Natural killer cell treated with Interleukin-12 subunit alpha and Interleukin-12 subunit beta and Interleukin-15 and Interleukin-18, amount 100 ng/mL, for 72 hours (primary cell): ENCODE data around the gene LTBR. TPM values are rescaled to one million over a fixed set of nuclear protein-coding genes. Genes with fewer than 3 reads are reported as not detected.
A peak's percentile ranks its signal among the peaks of the same experiment; 100 is the strongest.
"Not testable (repeated sequence)": the region's sequence is repeated elsewhere in the genome, so short reads cannot be mapped to it uniquely, and the experiment has no call there.

Experiments
- ATAC-seq, 2 donors: fragments of 150-1000 bp; cut with Tn5 transposase in 1 of 2; sonication (Bioruptor Pico), chemical (Tn5 transposase) in 1 of 2; 2 replicates each; pipeline ENCODE4 v1.10.0; 2021
- DNase-seq: peaks from one replicate; pipeline ENCODE4 v3.0.0; 2022; ENCODE audit warnings: low spot score
- H3K27ac Mint-ChIP-seq, 2 donors: 1 replicate in 1 of 2; 2 replicates in 1 of 2; pipeline ENCODE4 v1.8.0; 2022; ENCODE audit warnings: mixed read lengths in 2 of 2, mild to moderate bottlenecking in 1 of 2, moderate library complexity in 1 of 2
- H3K27me3 Mint-ChIP-seq, 2 donors: 1 replicate in 1 of 2; 2 replicates in 1 of 2; pipeline ENCODE4 v1.8.0; 2022; ENCODE audit warnings: mixed read lengths in 2 of 2
- H3K36me3 Mint-ChIP-seq: one replicate; pipeline ENCODE4 v1.8.0; 2022; ENCODE audit warnings: mixed read lengths
- H3K4me1 Mint-ChIP-seq, 2 donors: 1 replicate in 1 of 2; 2 replicates in 1 of 2; pipeline ENCODE4 v1.8.0; 2022; ENCODE audit warnings: low read depth in 2 of 2, mixed read lengths in 2 of 2, mild to moderate bottlenecking in 1 of 2
- H3K4me3 Mint-ChIP-seq: one replicate; pipeline ENCODE4 v1.8.0; 2022; ENCODE audit warnings: mixed read lengths
- H3K9me3 Mint-ChIP-seq: 2 replicates; pipeline ENCODE4 v1.8.0; 2022; ENCODE audit warnings: mixed read lengths
- total RNA-seq, 2 donors: library from RNA; stranded (reverse); gene quantifications; one replicate each; pipeline ENCODE4 v1.2.3, GENCODE V29; 2022

LTBR gene
- total RNA-seq, result 1 to 10 TPM; 2.3 to 3.9 TPM

DNA sequence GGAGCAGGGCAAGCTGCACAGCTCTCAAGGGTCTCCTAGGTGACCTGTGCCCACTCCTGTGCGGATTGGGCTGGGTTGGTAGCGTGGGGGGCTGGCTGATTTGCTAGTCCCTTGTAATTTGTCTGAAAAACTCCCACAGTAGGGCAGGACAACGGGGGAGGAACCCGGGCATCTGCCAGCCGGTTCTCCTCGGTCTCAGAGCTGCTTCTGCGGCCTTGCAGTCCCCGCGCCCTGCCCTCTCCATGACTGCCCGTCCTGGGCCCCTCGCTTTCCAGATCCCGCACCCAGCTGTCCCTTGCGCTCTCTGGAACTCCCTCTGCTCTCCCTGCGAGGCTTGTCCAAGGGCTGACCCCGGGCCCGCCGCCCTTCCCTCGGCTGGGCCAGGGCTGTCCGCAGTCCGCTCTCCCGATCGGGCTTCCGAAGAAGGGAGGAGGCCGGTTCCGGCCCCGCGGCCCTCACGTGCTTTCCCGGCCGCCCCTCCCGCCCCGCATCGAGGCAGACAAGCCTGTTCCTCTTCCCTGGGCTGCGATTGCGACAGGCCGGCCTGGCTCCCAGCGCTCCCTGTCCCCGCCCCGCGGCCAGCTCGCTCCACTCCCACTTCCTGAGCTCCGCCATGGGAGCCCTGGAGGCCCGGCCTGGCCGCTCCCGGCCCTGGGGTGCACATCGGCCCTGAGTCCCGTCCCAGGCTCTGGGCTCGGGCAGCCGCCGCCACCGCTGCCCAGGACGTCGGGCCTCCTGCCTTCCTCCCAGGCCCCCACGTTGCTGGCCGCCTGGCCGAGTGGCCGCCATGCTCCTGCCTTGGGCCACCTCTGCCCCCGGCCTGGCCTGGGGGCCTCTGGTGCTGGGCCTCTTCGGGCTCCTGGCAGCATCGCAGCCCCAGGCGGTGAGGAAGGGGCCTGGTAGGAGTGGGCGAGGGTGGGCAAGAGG lies at the start of gene LTBR:
LTBR (plus strand) TSS at position 591 of the 927 bp plus-strand sequence; CDS start at position 788, 197 bp downstream.
- Mint-ChIP-seq H3K4me3 (peak within 1 kb of the TSS; percentile 38), H3K36me3 (no peaks in the 10 kb centered on the region), H3K9me3 (no peaks in the 10 kb centered on the region), H3K4me1 (peaks cover 0 to 12% of the 10 kb centered on the region in 2 donors), H3K27me3 (peaks cover 7 to 19% of the 10 kb centered on the region in 2 donors), H3K27ac (peak within 1 kb of the TSS in 1 of 2 donors; percentile 47)
- peak; percentile 61 for DNase-seq
- peak; percentile 50 to 70 for ATAC-seq

DNA sequence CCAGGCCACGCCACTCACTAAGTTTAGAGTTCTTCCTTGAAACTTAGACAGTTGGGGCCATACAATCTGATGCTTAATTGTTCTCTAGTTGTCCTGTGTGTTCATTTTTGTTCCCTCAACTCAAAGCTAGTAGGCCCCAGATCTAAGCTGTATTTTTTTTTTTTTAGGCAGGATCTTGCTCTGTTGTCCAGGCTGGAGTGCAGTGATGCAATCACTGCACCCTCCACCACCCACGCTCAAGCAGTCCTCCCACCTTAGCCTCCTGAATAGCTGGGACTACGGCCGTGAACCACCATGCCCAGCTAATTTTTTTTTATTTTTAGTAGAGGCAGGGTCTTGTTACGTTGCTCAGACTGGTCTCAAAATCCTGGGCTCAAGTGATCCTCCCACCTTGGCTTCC lies 49.6 kb upstream of the LTBR start:
- Mint-ChIP-seq H3K4me3 (no peak overlapping the region), H3K27me3 (no peaks in the 10 kb centered on the region), H3K9me3 (no peaks in the 10 kb centered on the region), H3K4me1 (peaks cover 50% of the 10 kb centered on the region in 2 donors), H3K27ac (no peak overlapping the region), H3K36me3 (peaks cover 18% of the 10 kb centered on the region)
- no peak for ATAC-seq
- DNase-seq, result no peak

GRCh38 chr12:6334940-6335450 lies 49.0 kb upstream of the LTBR start:
- Mint-ChIP-seq H3K36me3 (peaks cover 18% of the 10 kb centered on the region), H3K27ac (no peak overlapping the region), H3K27me3 (no peaks in the 10 kb centered on the region), H3K4me3 (no peak overlapping the region), H3K4me1 (peaks cover 50% of the 10 kb centered on the region in 2 donors), H3K9me3 (no peaks in the 10 kb centered on the region)
- no peak for ATAC-seq
- no peak for DNase-seq

- peak; percentile 79 to 85 for ATAC-seq
- DNase-seq, result peak; percentile 93
- peaks cover 47 to 50% of the 10 kb centered on the region in 2 donors for H3K4me1 Mint-ChIP-seq
- peaks cover 18% of the 10 kb centered on the region for H3K36me3 Mint-ChIP-seq
- no peaks in the 10 kb centered on the region for H3K27me3 Mint-ChIP-seq
- H3K9me3 Mint-ChIP-seq, result no peaks in the 10 kb centered on the region
- H3K4me3 Mint-ChIP-seq, result no peak overlapping the region
- H3K27ac Mint-ChIP-seq, result no peak overlapping the region
Measured at GRCh38 chr12:6335451-6336078, 48.4 kb upstream of the LTBR start.

DNA sequence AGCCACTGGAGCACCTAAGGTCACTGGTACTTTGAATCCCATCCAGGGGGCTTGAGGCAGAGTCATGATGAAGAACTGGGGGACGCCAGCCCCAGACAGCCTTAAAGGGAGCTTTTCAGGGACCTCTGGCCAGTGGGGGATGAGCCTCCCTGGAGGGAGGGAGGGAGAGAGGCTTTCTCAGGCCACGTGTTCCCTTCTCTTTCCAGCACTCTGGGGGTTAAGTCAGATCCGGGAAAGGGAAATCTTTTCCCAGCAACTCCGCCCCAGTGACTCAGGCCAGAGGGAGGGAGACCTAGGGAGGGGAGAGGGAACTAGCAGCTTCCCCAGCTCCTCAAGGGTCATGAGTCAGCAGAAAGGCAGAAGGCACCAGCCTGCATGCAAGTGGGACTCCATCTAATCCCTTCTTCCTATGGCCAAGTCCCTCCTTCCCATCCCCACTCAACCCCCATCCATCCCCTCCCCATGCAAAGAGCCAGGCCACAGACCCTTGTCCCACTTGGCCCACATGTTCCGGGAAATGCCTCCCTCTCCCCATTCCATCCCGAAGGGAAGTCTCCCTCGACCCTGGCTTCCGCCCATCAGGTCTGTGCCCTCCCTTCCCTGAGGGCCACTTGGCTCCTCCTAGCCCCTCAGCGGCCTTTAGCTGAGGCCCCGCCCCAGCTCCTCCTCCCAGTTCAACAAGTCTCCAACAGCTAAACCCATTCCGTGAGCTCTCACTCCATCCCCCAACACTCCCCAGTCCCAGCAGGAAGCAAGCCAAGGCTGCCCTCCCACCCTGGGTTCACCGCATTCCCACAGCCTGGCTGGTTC lies 47.7 kb upstream of the LTBR start:
- DNase-seq, result peak; percentile 77
- peaks cover 46 to 48% of the 10 kb centered on the region in 2 donors for H3K4me1 Mint-ChIP-seq

DNA sequence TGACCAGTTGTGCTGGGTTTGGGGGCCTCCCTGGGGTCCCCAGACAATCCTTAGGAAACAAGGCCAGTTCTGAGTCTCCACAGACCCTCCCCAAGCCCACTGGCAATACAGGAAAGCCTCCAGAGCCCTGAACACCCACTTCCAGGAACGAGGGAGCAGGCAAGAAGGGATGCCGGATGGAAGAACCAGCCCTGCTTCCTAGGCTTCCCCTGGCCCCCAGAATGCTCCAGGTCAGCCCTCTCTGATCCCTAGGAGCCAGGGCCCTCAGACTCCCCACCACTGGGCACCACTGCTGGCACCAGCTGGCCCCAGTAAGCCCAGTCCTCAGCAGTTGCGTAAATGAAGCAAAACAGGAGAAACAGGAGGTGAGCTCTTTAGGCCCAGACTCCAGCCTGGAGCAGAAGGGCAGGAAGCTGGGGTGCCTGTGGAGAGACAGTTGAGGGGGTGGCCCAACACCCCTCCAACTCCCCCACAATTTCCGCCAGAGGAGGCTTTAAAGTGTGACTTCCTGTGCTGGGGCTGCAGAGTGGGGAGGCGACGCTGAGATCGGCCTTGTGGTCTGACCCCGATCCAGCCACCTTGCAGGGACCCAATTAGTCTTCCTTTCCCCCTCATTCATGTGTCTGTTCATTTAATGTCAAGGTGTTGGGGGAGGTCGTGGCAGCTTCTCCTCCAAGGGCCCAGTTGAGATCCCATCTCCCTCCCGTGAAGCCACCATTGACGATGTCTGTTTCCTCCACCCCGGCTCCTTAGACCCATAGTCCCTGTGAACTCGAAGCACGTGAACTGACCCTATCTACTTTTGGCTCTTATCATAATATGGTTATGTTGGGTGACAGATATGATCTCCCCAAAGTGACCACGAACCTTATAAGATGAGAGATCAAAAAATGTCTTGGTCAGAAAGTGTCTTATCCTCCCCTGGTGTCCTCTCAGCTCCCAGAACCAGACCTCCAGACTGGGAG lies 46.8 kb upstream of the LTBR start:
- H3K36me3 Mint-ChIP-seq, result peaks cover 9% of the 10 kb centered on the region
- no peak overlapping the region for H3K27ac Mint-ChIP-seq
- peaks cover 49 to 50% of the 10 kb centered on the region in 2 donors for H3K4me1 Mint-ChIP-seq
- DNase-seq (peak; percentile 89), ATAC-seq (peak; percentile 62 to 67)
- H3K9me3 Mint-ChIP-seq, result no peaks in the 10 kb centered on the region
- H3K4me3 Mint-ChIP-seq, result no peak overlapping the region
- H3K27me3 Mint-ChIP-seq, result no peaks in the 10 kb centered on the region

More for the DNA sequence above, 47.7 kb upstream of the LTBR start:
- ATAC-seq, result peak; percentile 58 to 63
- Mint-ChIP-seq H3K36me3 (peaks cover 13% of the 10 kb centered on the region), H3K27ac (no peak overlapping the region), H3K4me3 (no peak overlapping the region), H3K9me3 (no peaks in the 10 kb centered on the region), H3K27me3 (no peaks in the 10 kb centered on the region)

- Mint-ChIP-seq H3K36me3 (peaks cover under 1% of the 10 kb centered on the region), H3K27ac (no peak overlapping the region), H3K9me3 (no peaks in the 10 kb centered on the region), H3K27me3 (no peaks in the 10 kb centered on the region), H3K4me3 (no peak overlapping the region), H3K4me1 (peaks cover 50% of the 10 kb centered on the region in 2 donors)
- DNase-seq (no peak), ATAC-seq (no peak)
Measured at GRCh38 chr12:6337958-6338433, 46.0 kb upstream of the LTBR start.

DNA sequence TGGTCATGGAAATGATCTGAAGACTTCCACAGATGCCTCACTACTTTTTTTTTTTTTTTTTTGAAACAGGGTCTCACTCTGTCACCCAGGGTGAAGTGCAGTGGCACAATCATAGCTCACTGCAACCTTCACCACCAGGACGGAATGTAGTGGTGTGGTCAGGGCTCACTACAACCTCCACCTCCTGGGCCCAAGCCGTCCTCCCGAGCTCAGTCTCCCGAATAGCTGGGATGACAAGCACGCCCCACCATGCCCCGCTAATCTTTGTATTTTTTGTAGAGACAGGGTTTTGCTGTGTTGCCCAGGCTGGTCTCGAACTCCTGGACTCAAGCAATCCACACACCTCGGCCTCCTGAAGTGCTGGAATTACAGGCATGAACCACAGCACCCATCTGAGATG lies 45.4 kb upstream of the LTBR start:
- peaks cover 49 to 50% of the 10 kb centered on the region in 2 donors for H3K4me1 Mint-ChIP-seq
- ATAC-seq, H3K9me3 Mint-ChIP-seq, H3K36me3 Mint-ChIP-seq, H3K4me3 Mint-ChIP-seq, H3K27me3 Mint-ChIP-seq, DNase-seq, H3K27ac Mint-ChIP-seq: not testable (repeated sequence)

- no peaks in the 10 kb centered on the region for H3K36me3 Mint-ChIP-seq
- H3K4me1 Mint-ChIP-seq, result peaks cover 45 to 50% of the 10 kb centered on the region in 2 donors
- ATAC-seq, result no peak
- no peak overlapping the region for H3K27ac Mint-ChIP-seq
- no peaks in the 10 kb centered on the region for H3K9me3 Mint-ChIP-seq
- H3K27me3 Mint-ChIP-seq, result no peaks in the 10 kb centered on the region
- H3K4me3 Mint-ChIP-seq, result no peak overlapping the region
- no peak for DNase-seq
Measured at GRCh38 chr12:6338955-6339354, 45.0 kb upstream of the LTBR start.

- Mint-ChIP-seq H3K27me3 (no peaks in the 10 kb centered on the region), H3K27ac (no peak overlapping the region), H3K36me3 (no peaks in the 10 kb centered on the region), H3K9me3 (no peaks in the 10 kb centered on the region), H3K4me1 (peaks cover 37 to 42% of the 10 kb centered on the region in 2 donors), H3K4me3 (no peak overlapping the region)
- ATAC-seq (no peak), DNase-seq (no peak)
Measured at GRCh38 chr12:6340032-6340638, 43.8 kb upstream of the LTBR start.

- no peak for DNase-seq
- Mint-ChIP-seq H3K9me3 (no peaks in the 10 kb centered on the region), H3K36me3 (no peaks in the 10 kb centered on the region), H3K27ac (no peak overlapping the region), H3K27me3 (no peaks in the 10 kb centered on the region), H3K4me3 (no peak overlapping the region), H3K4me1 (peaks cover 37 to 41% of the 10 kb centered on the region in 2 donors)
- no peak for ATAC-seq
Measured at GRCh38 chr12:6340745-6341416, 43.1 kb upstream of the LTBR start.
